ENCODE measurements around the gene KCNJ12.
"Not testable (repeated sequence)": the region's sequence is repeated elsewhere in the genome, so short reads cannot be mapped to it uniquely, and the experiment has no call there.

The KCNJ12 gene

GRCh38 chr17:21422311-21423189, 46.4 kb downstream of the KCNJ12 start:
- not testable (repeated sequence) for DNase-seq

GRCh38 chr17:21423190-21423493, 47.0 kb downstream of the KCNJ12 start:
- DNase-seq: not testable (repeated sequence)

GRCh38 chr17:21424697-21425096, 48.5 kb downstream of the KCNJ12 start:
- not testable (repeated sequence) for DNase-seq

GRCh38 chr17:21425321-21425720, 49.2 kb downstream of the KCNJ12 start:
- DNase-seq: no peak

GRCh38 chr17:21425736-21426135, 49.6 kb downstream of the KCNJ12 start:
- DNase-seq: no peak

GRCh38 chr17:21426246-21426645, 50.1 kb downstream of the KCNJ12 start:
- not testable (repeated sequence) for DNase-seq

GRCh38 chr17:21426876-21427275, 50.7 kb downstream of the KCNJ12 start:
- not testable (repeated sequence) for DNase-seq

GRCh38 chr17:21427727-21428126, 51.6 kb downstream of the KCNJ12 start:
- not testable (repeated sequence) for DNase-seq

GRCh38 chr17:21428752-21429424, 52.7 kb downstream of the KCNJ12 start:
- DNase-seq: peak; percentile 57

GRCh38 chr17:21429921-21430628, 53.9 kb downstream of the KCNJ12 start:
- peak; percentile 47 for DNase-seq

- not testable (repeated sequence) for DNase-seq
These were observed 57.8 kb downstream of the KCNJ12 start for GRCh38 chr17:21433971-21434370.

GRCh38 chr17:21434976-21435375, 58.8 kb downstream of the KCNJ12 start:
- not testable (repeated sequence) for DNase-seq

GRCh38 chr17:21436481-21436880, 60.3 kb downstream of the KCNJ12 start:
- DNase-seq: not testable (repeated sequence)

GRCh38 chr17:21436883-21437836, 61.0 kb downstream of the KCNJ12 start:
- DNase-seq: not testable (repeated sequence)

- not testable (repeated sequence) for DNase-seq
These were observed 62.3 kb downstream of the KCNJ12 start for GRCh38 chr17:21438316-21439014.

GRCh38 chr17:21439015-21439336, 62.8 kb downstream of the KCNJ12 start:
- not testable (repeated sequence) for DNase-seq

GRCh38 chr17:21445091-21445650, 69.0 kb downstream of the KCNJ12 start:
- DNase-seq: no peak

GRCh38 chr17:21447552-21447951, 71.4 kb downstream of the KCNJ12 start:
- DNase-seq: not testable (repeated sequence)

- DNase-seq: not testable (repeated sequence)
These were observed 73.7 kb downstream of the KCNJ12 start for GRCh38 chr17:21449891-21450290.

- DNase-seq: no peak
These were observed 75.8 kb downstream of the KCNJ12 start for GRCh38 chr17:21451975-21452374.
